H1 (cell line): ENCODE data around the gene HHAT. TPM values are rescaled to one million over a fixed set of nuclear protein-coding genes. Genes with fewer than 3 reads are reported as not detected.

ENCODE experiments used
- BCL11A ChIP-seq, 2 experiments: IDR thresholded peaks; one replicate each; pipeline ENCODE4 v1.6.1; 2011; ENCODE audit warnings: low read depth in 2 of 2, low read length in 2 of 2, mild to moderate bottlenecking in 2 of 2
- HDAC2 ChIP-seq, 2 experiments: fragments of 300-600 bp in 1 of 2; sonication (generic) in 1 of 2; IDR thresholded peaks; 2 replicates each; pipeline ENCODE4 v1.6.1; 2011 to 2012; ENCODE audit warnings: low read depth in 2 of 2, low read length in 2 of 2, mild to moderate bottlenecking in 2 of 2, moderate library complexity in 2 of 2, borderline replicate concordance in 1 of 2, inconsistent platforms in 1 of 2
- MAX ChIP-seq: IDR thresholded peaks from 2 replicates; pipeline ENCODE4 v1.6.1; 2012; ENCODE audit warnings: inconsistent platforms
- RNF2 ChIP-seq: fragments of 200-900, 300-1000 bp; sonication (generic); IDR thresholded peaks from 2 replicates; pipeline ENCODE4 v1.7.1; 2016; ENCODE audit warnings: borderline replicate concordance, low read depth, mild to moderate bottlenecking, antibody characterized with exemption, low read length; ENCODE audit not compliant: poor library complexity, severe bottlenecking; ENCODE audit errors: missing control alignments
- RXRA ChIP-seq: IDR thresholded peaks from 2 replicates; pipeline ENCODE4 v1.6.1; 2011; ENCODE audit warnings: low read depth, mild to moderate bottlenecking, low read length, moderate library complexity; ENCODE audit not compliant: insufficient read depth
- SIX5 ChIP-seq: IDR thresholded peaks from 2 replicates; pipeline ENCODE4 v1.6.1; 2011; ENCODE audit warnings: mild to moderate bottlenecking, low read depth, low read length
- ZNF274 ChIP-seq: IDR thresholded peaks from 2 replicates; pipeline ENCODE4 v1.7.0; 2012; ENCODE audit warnings: low read length, borderline replicate concordance; ENCODE audit errors: extremely low read depth
- polyA plus RNA-seq, 7 experiments: library from polyadenylated mRNA; depleted of rRNA in 3 of 7; stranded (reverse) in 5 of 7; unstranded in 2 of 7; fragments of >200 nt in 5 of 7; fragments of 200-250 nt in 2 of 7; gene quantifications; 1 replicate in 5 of 7; 2 replicates in 1 of 7; 4 replicates in 1 of 7; pipeline versions ENCODE4 v1.2.1 to v1.2.3, GENCODE V29; 2011 to 2013; ENCODE audit warnings: missing spikeins in 2 of 7, mixed read lengths in 2 of 7
- total RNA-seq: library from RNA; stranded (reverse); fragmentation: NEBNext Ultra II Directional; extraction: Animal tissue kit (Norgen Biotek cat#: 25700); gene quantifications from 2 replicates; pipeline ENCODE4 v1.2.1, GENCODE V29; 2021

Gene HHAT
- total and polyA plus RNA-seq, 2 of the 8 experiments (the other 6 are each of a cell fraction or from before 2014, with no cell fraction given), result 0.15 to 0.51 TPM

DNA sequence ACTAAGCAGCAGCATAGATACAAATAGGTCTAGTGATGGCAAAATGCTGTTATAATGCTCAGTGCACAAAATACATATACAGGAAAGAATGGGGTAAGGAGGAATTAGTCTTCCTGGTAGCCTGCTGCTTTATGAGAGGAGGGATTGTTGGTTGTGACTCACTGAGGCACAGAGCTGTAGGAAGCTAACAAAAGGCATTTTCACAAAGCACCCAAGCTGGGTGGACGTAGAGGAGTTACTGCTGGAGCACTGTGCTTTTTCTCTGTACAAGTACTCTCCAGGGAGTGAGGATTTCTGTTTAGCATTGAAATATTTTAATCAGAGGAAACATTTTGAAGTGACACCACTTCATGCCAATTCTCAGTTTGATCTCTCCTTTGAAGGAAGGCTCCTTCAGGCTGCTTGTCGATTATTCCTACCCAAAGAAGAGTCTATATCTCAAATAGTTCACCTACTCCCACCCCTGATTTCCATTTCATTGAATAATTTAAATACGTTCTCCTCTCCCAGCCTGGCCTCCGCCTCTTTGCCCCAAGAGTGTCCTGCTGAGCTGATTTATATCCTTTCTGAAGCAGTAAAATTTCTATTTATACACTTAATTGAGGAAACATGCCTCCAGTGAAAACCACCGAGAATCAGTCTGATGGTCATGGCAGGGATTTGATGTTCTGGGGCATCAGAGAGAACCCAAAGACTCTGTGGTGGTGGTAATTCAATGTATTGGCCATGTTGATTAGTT lies 271.9 kb downstream of the HHAT start (continued):
- TF ChIP-seq BCL11A (IDR thresholded peaks at IDR 0.05; ENCODE audit: low read depth in 2 of 2, low read length in 2 of 2), result no peak
- no peak for TF ChIP-seq MAX
- no peak for TF ChIP-seq RNF2
- no peak for TF ChIP-seq SIX5
- TF ChIP-seq HDAC2 (IDR thresholded peaks at IDR 0.05; ENCODE audit: borderline replicate concordance in 1 of 2, low read depth in 2 of 2, low read length in 2 of 2), result no peak
- TF ChIP-seq RXRA, result no peak
- no peak for TF ChIP-seq ZNF274
